Activated CD4-positive, alpha-beta T cell treated with anti-CD3 and anti-CD28 coated beads, Interleukin-2, amount 50 U/mL, for 24 hours (primary cell): Measurements from ENCODE around the gene FGF19.

ENCODE experiments used
- DNase-seq, 2 donors: peaks; one replicate each; pipeline ENCODE4 v3.0.0-alpha.2; 2020; ENCODE audit warnings: low read depth in 1 of 2, low spot score in 1 of 2

Gene FGF19

DNA sequence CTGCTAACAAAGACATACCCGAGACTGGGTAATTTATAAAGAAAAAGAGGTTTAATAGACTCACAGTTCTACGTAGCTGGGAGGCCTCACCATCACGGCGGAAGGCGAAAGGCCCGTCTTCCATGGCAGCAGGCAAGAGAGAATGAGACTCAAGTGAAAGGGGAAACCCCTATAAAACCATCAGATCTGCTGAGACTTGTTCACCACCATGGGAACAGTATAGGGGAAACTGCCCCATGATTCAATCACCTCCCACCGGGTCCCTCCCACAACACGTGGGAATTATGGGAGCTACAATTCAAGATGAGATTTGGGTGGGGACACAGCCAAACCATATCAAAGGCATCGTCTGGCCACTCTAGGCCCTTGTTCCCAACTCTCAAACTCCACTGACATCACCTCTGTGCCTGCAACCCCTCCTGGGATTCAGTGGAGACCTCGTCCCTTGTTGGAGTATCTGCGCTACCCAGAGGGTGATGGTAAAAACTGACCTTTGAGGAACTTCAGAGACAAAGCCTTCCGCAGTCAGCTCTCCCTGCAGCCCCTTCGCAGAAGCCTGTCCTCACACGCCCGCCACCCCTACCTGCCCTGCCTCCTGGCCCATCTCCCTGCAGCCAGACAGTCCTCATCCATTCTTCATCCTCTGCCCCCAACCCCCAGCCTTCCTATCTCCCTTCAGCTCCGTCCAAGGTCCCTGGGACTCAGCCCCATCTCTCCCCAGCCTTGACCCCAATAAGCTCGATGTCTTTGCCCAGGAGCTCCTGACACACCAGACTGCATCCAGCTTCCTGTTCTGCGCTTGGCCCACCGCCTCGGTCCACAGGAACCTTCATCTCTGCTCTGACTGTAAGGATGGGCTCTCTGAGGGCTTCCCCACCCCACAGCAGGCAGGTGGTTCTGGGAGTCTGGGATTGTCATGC, 47.0 kb downstream of the FGF19 start:
- no peak for DNase-seq

DNA sequence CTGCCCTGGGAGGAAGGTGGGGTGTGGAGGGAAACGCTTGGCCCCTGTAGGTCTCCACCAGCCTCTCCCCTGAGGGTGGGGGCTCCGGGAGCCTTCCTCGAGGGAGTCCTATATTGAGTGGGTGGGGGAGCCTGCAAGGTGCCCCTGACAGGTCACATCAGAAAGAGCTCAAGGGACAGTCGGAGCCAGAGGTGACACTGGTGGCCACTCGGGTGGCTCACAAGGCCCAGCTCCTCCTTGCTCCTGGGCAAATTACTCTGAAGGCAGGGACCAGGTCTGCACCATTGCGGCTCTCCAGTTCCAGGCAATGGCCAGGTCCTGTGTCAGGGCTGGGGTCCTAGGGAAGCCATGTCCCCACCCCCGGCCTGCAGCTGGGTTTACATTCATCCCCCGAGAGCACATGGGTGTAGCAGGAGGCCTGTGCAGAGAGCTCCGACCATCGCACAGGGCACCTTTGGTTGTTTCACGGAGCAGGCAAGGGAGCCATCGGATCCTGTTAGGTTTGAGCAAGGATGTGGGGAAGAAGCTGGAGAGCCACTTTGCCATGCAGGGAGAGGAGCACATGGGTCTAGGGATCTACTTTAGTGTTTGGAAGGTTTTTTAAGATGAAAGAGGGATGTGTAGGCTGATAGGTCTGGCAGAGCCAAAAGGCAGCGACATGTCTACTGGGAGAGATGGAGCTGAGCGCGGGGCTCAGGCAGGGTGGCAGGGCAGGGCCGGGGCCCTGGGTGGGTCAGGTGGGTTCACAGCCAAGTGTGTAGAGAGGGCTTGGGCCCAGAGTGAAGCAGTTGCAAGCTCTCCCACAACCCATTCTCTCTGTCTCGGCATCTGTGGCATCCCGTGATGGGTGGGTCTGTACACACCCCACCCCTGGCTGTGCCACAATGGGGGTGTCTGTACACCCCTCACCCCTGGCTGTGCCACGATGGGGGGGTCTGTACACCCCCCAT, 48.1 kb downstream of the FGF19 start:
- no peak for DNase-seq

DNA sequence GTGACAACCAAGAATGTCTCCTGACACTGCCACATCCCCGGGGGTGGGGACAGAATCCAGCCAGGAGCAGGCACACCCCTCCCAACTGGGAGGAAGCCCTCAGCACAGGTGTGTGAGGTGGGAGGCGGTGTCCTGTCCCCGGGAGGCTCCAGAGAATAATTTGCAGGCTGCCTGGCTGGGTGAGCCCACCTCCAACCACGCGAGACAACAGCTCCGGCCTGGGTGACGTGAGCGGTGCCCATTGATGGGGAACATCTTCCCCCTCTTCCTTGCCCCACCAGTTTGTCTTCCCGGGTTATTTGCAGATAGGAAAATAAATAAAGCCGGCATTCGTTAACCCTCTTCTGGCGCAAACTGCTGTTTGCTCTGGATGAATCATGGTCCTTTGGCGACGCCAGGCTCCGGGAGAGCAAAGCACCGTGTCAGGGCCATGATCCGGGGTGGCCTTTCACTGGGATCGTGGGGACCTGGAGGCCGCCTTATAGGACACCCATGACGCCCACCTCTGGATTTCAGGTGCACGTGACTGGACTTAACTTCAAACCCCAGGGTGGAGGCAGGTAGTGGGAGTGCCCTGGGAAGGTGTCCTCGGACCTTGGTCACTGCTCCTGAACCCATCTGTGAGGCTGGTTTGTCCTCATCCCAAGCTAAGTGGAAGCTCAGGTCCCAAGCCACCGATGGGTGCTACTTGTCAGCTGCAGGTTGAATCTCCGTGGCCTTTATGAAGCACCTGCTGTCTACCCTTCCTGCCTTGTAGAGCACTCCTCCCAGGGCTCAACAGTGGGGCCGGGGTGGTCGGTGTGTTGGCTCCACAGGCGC, 49.0 kb downstream of the FGF19 start:
- DNase-seq, result no peak

DNA sequence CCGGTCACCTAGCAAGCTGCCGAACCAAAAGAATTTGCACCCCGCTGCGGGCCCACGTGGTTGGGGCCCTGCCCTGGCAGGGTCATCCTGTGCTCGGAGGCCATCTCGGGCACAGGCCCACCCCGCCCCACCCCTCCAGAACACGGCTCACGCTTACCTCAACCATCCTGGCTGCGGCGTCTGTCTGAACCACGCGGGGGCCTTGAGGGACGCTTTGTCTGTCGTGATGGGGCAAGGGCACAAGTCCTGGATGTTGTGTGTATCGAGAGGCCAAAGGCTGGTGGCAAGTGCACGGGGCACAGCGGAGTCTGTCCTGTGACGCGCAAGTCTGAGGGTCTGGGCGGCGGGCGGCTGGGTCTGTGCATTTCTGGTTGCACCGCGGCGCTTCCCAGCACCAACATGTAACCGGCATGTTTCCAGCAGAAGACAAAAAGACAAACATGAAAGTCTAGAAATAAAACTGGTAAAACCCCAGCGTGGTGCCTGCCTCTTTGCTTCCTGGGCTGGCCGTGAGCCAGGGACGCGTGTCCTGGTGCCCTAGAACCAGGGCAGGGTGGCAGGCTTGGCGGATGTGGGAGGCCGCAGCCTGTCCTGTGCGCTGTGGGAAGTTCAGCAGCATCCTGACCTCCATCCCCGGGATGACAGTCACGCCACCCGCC, 49.7 kb downstream of the FGF19 start:
- no peak for DNase-seq

DNA sequence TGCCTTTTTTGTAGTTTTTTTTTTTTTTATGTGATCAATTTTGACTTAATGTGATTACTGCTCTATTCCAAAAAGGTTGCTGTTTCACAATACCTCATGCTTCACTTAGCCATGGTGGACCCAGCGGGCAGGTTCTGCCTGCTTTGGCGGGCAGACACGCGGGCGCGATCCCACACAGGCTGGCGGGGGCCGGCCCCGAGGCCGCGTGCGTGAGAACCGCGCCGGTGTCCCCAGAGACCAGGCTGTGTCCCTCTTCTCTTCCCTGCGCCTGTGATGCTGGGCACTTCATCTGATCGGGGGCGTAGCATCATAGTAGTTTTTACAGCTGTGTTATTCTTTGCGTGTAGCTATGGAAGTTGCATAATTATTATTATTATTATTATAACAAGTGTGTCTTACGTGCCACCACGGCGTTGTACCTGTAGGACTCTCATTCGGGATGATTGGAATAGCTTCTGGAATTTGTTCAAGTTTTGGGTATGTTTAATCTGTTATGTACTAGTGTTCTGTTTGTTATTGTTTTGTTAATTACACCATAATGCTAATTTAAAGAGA, 50.3 kb downstream of the FGF19 start:
- DNase-seq, result no peak

DNA sequence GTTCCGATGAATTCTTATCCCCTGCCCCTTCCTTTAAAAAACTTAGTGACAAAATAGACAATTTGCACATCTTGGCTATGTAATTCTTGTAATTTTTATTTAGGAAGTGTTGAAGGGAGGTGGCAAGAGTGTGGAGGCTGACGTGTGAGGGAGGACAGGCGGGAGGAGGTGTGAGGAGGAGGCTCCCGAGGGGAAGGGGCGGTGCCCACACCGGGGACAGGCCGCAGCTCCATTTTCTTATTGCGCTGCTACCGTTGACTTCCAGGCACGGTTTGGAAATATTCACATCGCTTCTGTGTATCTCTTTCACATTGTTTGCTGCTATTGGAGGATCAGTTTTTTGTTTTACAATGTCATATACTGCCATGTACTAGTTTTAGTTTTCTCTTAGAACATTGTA, 50.8 kb downstream of the FGF19 start:
- no peak for DNase-seq

DNA sequence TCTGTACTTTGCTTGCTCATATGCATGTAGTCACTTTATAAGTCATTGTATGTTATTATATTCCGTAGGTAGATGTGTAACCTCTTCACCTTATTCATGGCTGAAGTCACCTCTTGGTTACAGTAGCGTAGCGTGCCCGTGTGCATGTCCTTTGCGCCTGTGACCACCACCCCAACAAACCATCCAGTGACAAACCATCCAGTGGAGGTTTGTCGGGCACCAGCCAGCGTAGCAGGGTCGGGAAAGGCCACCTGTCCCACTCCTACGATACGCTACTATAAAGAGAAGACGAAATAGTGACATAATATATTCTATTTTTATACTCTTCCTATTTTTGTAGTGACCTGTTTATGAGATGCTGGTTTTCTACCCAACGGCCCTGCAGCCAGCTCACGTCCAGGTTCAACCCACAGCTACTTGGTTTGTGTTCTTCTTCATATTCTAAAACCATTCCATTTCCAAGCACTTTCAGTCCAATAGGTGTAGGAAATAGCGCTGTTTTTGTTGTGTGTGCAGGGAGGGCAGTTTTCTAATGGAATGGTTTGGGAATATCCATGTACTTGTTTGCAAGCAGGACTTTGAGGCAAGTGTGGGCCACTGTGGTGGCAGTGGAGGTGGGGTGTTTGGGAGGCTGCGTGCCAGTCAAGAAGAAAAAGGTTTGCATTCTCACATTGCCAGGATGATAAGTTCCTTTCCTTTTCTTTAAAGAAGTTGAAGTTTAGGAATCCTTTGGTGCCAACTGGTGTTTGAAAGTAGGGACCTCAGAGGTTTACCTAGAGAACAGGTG, 51.8 kb downstream of the FGF19 start:
- no peak for DNase-seq

DNA sequence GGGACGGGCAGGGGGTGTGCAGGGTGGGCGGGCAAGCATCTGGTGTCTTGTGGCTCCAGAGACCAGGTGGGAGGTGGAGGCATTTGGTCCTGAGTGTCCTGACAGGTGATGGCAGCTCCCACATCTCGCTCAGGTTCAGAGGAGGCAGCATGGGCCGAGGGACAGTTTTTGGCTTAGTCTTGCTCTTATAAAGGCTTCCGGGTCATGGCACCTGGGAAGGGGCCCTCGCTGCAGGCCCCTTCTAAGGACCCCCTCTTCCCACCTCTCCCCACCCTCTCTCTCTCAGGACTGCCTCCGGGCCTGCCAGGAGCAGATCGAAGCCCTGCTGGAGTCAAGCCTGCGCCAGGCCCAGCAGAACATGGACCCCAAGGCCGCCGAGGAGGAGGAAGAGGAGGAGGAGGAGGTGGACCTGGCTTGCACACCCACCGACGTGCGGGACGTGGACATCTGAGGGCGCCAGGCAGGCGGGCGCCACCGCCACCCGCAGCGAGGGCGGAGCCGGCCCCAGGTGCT, 52.9 kb downstream of the FGF19 start:
- DNase-seq, result no peak

DNA sequence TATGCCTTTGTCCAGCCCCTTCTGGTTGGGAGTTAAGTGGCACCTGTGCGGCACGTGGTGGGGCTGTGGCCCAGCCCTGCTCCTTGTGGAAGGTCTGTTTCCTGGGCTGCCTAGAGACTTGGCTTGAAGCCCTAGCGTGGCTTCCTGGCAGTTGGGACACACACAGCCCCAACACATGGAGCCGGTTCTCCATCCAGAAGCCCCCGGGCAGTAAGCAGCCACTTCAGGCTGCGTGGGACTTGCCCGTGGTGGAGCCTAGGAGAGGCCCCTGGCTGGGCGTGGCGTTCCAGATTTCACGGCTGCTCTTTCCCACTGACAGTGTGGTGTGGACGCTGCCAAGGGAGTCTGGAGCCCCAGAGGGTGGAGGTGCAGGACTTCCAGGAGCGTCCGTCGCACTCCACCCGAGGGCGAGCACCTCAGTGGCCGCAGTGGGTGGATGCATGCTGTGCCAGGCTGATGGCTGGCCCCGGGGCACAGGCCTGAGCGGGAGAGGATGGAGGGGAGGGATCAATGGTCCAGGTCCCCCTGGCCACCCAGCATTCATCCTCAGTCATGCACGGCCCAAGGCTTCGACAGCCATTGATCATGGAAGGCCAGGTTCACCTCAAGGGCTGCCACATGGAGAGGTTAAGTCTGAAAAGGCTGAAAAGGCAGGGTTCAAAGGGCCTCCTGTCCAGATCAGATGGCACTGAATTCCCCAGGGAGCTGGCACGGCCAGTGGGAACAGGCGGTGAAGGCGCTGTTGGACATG, 53.6 kb downstream of the FGF19 start:
- no peak for DNase-seq

DNA sequence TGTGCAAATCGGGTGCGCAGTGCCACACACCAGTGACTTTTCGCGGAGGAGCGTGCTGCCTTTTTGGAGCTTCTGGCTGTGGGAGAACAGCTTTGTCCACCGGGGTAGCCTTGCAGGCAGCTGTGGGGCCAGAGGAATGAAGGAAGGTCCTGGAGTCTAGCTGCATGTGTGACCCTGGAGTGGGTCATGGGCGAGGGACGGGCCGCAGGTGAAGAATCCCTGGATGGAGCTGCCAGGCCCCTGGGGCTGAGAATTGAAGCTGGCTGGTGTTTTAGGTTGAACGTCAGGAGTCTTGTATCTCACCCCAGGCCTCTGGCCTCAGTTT, 54.3 kb downstream of the FGF19 start:
- DNase-seq, result no peak

DNA sequence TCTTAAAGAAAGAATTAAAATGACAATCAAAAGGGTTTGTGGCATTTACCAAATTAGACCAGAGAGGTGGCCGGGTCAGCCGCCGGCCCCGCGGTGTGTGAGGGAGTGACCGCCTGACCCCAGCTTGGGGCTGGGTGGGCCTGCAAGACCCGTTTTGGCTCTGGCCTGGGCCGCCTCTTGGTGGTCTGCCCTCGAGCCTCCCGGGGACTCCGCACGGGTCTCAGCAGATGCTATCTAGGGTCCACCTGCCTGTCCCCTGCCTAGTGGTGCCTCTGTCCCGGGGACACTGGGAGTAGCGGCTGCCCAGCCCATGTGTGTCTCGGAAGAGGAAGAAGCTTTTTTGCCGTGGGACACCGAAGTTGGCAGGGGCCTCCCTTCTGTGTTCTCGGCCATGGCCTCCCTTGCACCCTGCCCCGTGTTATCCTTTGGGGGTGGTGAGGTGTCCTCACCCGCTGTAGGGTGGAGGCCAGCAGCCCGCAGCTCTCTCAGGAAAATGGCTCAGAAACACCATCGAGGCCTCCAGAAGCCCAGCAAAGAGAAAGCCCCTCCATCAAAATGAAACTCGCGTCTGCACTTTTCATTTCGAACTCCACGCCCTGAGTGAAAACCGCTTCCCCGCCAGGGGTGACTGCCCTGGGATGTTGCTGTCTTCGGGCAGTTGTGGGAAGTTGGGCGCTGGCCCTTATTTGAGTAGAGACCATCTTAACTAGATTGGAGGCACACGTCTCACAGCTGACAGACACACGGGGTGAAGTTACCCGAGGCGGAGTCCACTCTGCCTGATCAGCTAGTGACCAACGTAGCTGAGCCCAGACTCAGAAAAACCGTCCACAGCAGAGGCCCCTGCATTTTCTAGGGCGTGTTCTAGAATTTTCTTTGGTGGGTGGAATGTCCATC, 54.9 kb downstream of the FGF19 start:
- DNase-seq, result no peak
